ENCODE measurements around the gene GNG13. TPM values are rescaled to one million over a fixed set of nuclear protein-coding genes. Genes with fewer than 3 reads are reported as not detected.

GNG13 gene
- total RNA-seq, 2 experiments from 2014 or later: not detected

GRCh38 chr16:768428-768827 is 32.1 kb downstream of the GNG13 start:
- Mint-ChIP-seq H3K4me1 (no peaks in the 10 kb centered on the region), H3K27me3 (no peaks in the 10 kb centered on the region), H3K27ac (no peak overlapping the region), H3K9me3 (ENCODE audit: low read depth) (no peaks in the 10 kb centered on the region), H3K4me3 (no peak overlapping the region), H3K36me3 (no peaks in the 10 kb centered on the region)
- ATAC-seq (no peak), DNase-seq (no peak)
- CTCF ChIA-PET: no interaction called here

- CTCF ChIA-PET: no interaction called here
- ATAC-seq (no peak), DNase-seq (no peak)
- Mint-ChIP-seq H3K4me3 (no peak overlapping the region), H3K4me1 (no peaks in the 10 kb centered on the region), H3K27me3 (no peaks in the 10 kb centered on the region), H3K27ac (no peak overlapping the region), H3K9me3 (ENCODE audit: low read depth) (no peaks in the 10 kb centered on the region), H3K36me3 (no peaks in the 10 kb centered on the region)
Measured at GRCh38 chr16:767743-768235, 32.7 kb downstream of the GNG13 start.

- no peaks in the 10 kb centered on the region for H3K36me3 Mint-ChIP-seq
- no peak overlapping the region for H3K27ac Mint-ChIP-seq
- H3K4me1 Mint-ChIP-seq: no peaks in the 10 kb centered on the region
- no peak for DNase-seq
- H3K4me3 Mint-ChIP-seq: no peak overlapping the region
- H3K9me3 Mint-ChIP-seq (ENCODE audit: low read depth): no peaks in the 10 kb centered on the region
- no peak for ATAC-seq
- H3K27me3 Mint-ChIP-seq: no peaks in the 10 kb centered on the region
- CTCF ChIA-PET: no interaction called here
Measured at GRCh38 chr16:766820-767640, 33.5 kb downstream of the GNG13 start.

- no peak for DNase-seq
- Mint-ChIP-seq H3K4me1 (no peaks in the 10 kb centered on the region), H3K36me3 (no peaks in the 10 kb centered on the region), H3K27ac (no peak overlapping the region), H3K4me3 (no peak overlapping the region), H3K9me3 (ENCODE audit: low read depth) (no peaks in the 10 kb centered on the region), H3K27me3 (no peaks in the 10 kb centered on the region)
- CTCF ChIA-PET: interaction anchor here (0.9 kb wide), 2 partner anchors 51 to 54 kb away, joined by 3 read pairs; partner anchors contain the start of gene METRN
- ATAC-seq: no peak
Measured at GRCh38 chr16:766008-766819, 34.3 kb downstream of the GNG13 start.

- no peaks in the 10 kb centered on the region for H3K36me3 Mint-ChIP-seq
- no peaks in the 10 kb centered on the region for H3K27me3 Mint-ChIP-seq
- CTCF ChIA-PET: interaction anchor here (0.9 kb wide), 2 partner anchors 51 to 53 kb away, joined by 3 read pairs; partner anchors contain the start of gene METRN
- no peaks in the 10 kb centered on the region for H3K4me1 Mint-ChIP-seq
- H3K9me3 Mint-ChIP-seq (ENCODE audit: low read depth): no peaks in the 10 kb centered on the region
- H3K4me3 Mint-ChIP-seq: no peak overlapping the region
- no peak overlapping the region for H3K27ac Mint-ChIP-seq
- DNase-seq (no peak), ATAC-seq (no peak)
Measured at GRCh38 chr16:765488-765865, 35.1 kb downstream of the GNG13 start.

- CTCF ChIA-PET: interaction anchor here (0.9 kb wide), 2 partner anchors 50 to 52 kb away, joined by 3 read pairs; partner anchors contain the start of gene METRN
- Mint-ChIP-seq H3K27me3 (no peaks in the 10 kb centered on the region), H3K4me1 (no peaks in the 10 kb centered on the region), H3K27ac (no peak overlapping the region), H3K9me3 (ENCODE audit: low read depth) (no peaks in the 10 kb centered on the region), H3K4me3 (no peak overlapping the region), H3K36me3 (no peaks in the 10 kb centered on the region)
- DNase-seq (no peak), ATAC-seq (no peak)
Measured at GRCh38 chr16:764848-765487, 35.6 kb downstream of the GNG13 start.

GRCh38 chr16:764184-764750 is 36.3 kb downstream of the GNG13 start:
- Mint-ChIP-seq H3K4me1 (no peaks in the 10 kb centered on the region), H3K4me3 (no peak overlapping the region), H3K27ac (no peak overlapping the region), H3K27me3 (no peaks in the 10 kb centered on the region), H3K9me3 (ENCODE audit: low read depth) (no peaks in the 10 kb centered on the region), H3K36me3 (no peaks in the 10 kb centered on the region)
- ATAC-seq (no peak), DNase-seq (no peak)
- CTCF ChIA-PET: no interaction called here

- Mint-ChIP-seq H3K27ac (no peak overlapping the region), H3K36me3 (no peaks in the 10 kb centered on the region), H3K9me3 (ENCODE audit: low read depth) (no peaks in the 10 kb centered on the region), H3K4me3 (no peak overlapping the region), H3K4me1 (no peaks in the 10 kb centered on the region), H3K27me3 (no peaks in the 10 kb centered on the region)
- ATAC-seq (no peak), DNase-seq (no peak)
- CTCF ChIA-PET: no interaction called here
Measured at GRCh38 chr16:763369-764183, 37.0 kb downstream of the GNG13 start.

GRCh38 chr16:762595-763268 is 37.8 kb downstream of the GNG13 start:
- no peaks in the 10 kb centered on the region for H3K4me1 Mint-ChIP-seq
- ATAC-seq: no peak
- no peak for DNase-seq
- CTCF ChIA-PET: no interaction called here
- no peak overlapping the region for H3K27ac Mint-ChIP-seq
- no peaks in the 10 kb centered on the region for H3K9me3 Mint-ChIP-seq (ENCODE audit: low read depth)
- no peaks in the 10 kb centered on the region for H3K36me3 Mint-ChIP-seq
- H3K27me3 Mint-ChIP-seq: no peaks in the 10 kb centered on the region
- H3K4me3 Mint-ChIP-seq: no peak overlapping the region

- no peaks in the 10 kb centered on the region for H3K9me3 Mint-ChIP-seq (ENCODE audit: low read depth)
- ATAC-seq: no peak
- no peak overlapping the region for H3K4me3 Mint-ChIP-seq
- H3K27ac Mint-ChIP-seq: no peak overlapping the region
- CTCF ChIA-PET: interaction anchor here (0.9 kb wide), 1 partner anchor 20 kb away, joined by 3 read pairs; no protein-coding TSS in a partner anchor
- H3K36me3 Mint-ChIP-seq: no peaks in the 10 kb centered on the region
- H3K27me3 Mint-ChIP-seq: no peaks in the 10 kb centered on the region
- DNase-seq: no peak
- peaks cover 2% of the 10 kb centered on the region for H3K4me1 Mint-ChIP-seq
Measured at GRCh38 chr16:761625-762513, 38.7 kb downstream of the GNG13 start.

GRCh38 chr16:760545-761343 is 39.8 kb downstream of the GNG13 start, which contains the start of gene MSLN:
Gene MSLN, plus strand, starts transcription at chr16:760734. Its CDS starts 1,947 bp downstream, at chr16:762681.
- no peaks in the 10 kb centered on the region for H3K36me3 Mint-ChIP-seq
- DNase-seq: no peak
- H3K27ac Mint-ChIP-seq: no peak within 1 kb of the TSS
- H3K27me3 Mint-ChIP-seq: peaks cover 8% of the 10 kb centered on the region
- H3K9me3 Mint-ChIP-seq (ENCODE audit: low read depth): no peaks in the 10 kb centered on the region
- CTCF ChIA-PET: interaction anchor here (0.9 kb wide), 1 partner anchor 19 kb away, joined by 3 read pairs; no protein-coding TSS in a partner anchor
- H3K4me1 Mint-ChIP-seq: peaks cover 2% of the 10 kb centered on the region
- ATAC-seq: no peak
- H3K4me3 Mint-ChIP-seq: no peak within 1 kb of the TSS

All from activated CD8-positive, alpha-beta memory T cell treated with anti-CD3 and anti-CD28 coated beads, Interleukin-2, amount 10 ng/mL, durations not matched to agents 7 days and 5 days (primary cell).